Smooth muscle cell of the pulmonary artery (primary cell): ENCODE results near the gene MKX. TPM values are rescaled to one million over a fixed set of nuclear protein-coding genes. Genes with fewer than 3 reads are reported as not detected.

Experiments
- total RNA-seq: library from RNA; depleted of rRNA; stranded (reverse); fragments of >200 nt; gene quantifications from 2 replicates; pipeline ENCODE4 v1.2.3, GENCODE V29; 2014

Gene MKX, protein sequence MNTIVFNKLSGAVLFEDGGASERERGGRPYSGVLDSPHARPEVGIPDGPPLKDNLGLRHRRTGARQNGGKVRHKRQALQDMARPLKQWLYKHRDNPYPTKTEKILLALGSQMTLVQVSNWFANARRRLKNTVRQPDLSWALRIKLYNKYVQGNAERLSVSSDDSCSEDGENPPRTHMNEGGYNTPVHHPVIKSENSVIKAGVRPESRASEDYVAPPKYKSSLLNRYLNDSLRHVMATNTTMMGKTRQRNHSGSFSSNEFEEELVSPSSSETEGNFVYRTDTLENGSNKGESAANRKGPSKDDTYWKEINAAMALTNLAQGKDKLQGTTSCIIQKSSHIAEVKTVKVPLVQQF
- 0.13 TPM in 1 of 2 replicates, not detected in the other for total RNA-seq

DNA sequence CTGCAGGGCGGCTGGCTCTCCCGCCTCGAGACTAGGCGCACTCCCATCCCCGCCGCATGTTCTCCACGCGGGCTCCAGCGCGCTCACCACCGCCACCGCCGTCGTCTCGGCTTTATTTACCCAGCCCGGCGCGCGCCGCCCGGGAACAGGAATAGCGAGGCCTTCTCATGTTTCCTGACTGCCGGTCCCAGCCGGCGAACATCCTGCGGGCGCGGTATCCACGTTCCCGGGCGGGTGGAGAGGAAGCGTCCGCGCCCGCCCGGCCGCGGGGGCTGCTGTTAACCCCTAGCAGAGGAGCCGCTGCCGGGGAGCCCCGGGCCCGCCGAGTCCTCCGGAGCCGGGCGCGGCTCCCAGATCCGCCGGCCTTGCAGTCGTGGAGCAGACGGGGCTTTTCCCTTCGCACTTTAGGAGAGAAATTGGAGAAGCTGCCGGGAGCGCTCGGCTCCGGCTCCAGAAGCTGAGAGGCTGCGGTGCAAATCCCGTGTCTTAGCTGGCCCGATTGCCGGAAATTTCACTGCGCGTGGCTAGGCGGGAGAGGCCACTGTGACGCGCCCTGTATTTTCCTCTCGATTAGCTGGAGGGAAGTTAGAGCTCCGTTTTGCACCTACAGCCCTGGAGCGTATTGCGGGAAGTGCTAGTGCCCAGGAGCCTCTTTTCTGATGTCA lies at the start of gene MKX:
TSS of gene MKX (minus strand) at position 88 of the 665 bp plus-strand sequence. CDS start 2,404 bp downstream, outside the sequence.

Other genes with a start within 250 kb of the MKX start
- 38.6 and 51.0 TPM in 2 replicates for gene RAB18, start 241.5 kb downstream of the MKX start, total RNA-seq